Measurements from ENCODE around the gene WFS1.

WFS1 gene

DNA sequence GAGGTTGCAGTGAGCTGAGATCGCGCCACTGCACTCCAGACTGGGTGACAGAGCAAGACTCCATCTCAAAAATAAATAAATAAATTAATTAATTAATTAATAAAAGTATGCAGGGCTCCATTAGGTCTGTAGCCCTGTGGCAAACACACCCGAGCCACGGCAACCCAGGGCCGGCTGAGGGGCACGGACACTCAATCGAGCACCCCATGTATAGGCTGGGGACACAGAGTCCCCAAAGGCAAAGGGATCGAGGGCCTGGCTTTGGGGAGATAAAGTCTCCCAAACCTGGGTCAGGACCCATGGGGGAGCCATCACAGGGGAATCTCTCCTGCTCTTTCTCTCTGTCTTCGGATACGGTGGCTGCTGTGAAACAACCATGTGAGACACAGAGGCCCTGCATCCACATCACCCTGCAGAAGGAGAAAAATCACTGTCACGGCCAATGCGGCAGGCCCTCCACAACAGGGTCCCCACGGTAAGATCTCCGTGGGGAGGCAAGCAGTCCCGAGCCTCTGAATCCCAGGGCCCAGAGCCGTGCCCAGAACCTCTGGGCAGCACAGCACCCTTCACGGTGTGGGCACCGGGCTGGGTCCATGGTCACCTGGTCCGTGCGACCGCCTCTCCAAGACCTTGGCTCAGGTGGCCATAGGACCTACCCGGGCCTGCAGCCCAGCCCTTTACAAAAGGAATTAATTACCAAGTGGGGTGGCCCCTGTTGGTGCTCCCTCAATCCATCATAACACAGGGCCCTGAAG is 81.8 kb downstream of the WFS1 start:
- Histone ChIP-seq H3K4me3 (ENCODE audit: low read depth in 1 of 5, low read length in 5 of 5) (no peak overlapping the region), H3K27me3 (ENCODE audit: control insufficient read depth in 5 of 5, insufficient read depth in 4 of 5, low read length in 5 of 5) (peaks cover 0 to 45% (median 20%) of the 10 kb centered on the region in 5 donors), H3K4me1 (ENCODE audit: control insufficient read depth in 5 of 5, insufficient read depth in 5 of 5, low read length in 5 of 5) (no peaks in the 10 kb centered on the region), H3K9ac (ENCODE audit: low read length in 5 of 5) (no peak overlapping the region), H3K27ac (ENCODE audit: low read depth, low read length) (no peak overlapping the region), H3K9me3 (ENCODE audit: control insufficient read depth in 5 of 5, low read length in 5 of 5) (no peaks in the 10 kb centered on the region), H3K36me3 (ENCODE audit: control insufficient read depth in 5 of 5, insufficient read depth in 5 of 5, low read length in 5 of 5) (no peaks in the 10 kb centered on the region)

- peaks cover 0 to 43% (median 18%) of the 10 kb centered on the region in 5 donors for H3K27me3 ChIP-seq (ENCODE audit: control insufficient read depth in 5 of 5, insufficient read depth in 4 of 5, low read length in 5 of 5)
- H3K36me3 ChIP-seq (ENCODE audit: control insufficient read depth in 5 of 5, insufficient read depth in 5 of 5, low read length in 5 of 5), result no peaks in the 10 kb centered on the region
- H3K9me3 ChIP-seq (ENCODE audit: control insufficient read depth in 5 of 5, low read length in 5 of 5), result no peaks in the 10 kb centered on the region
- H3K4me3 ChIP-seq (ENCODE audit: low read depth in 1 of 5, low read length in 5 of 5), result no peak overlapping the region
- H3K4me1 ChIP-seq (ENCODE audit: control insufficient read depth in 5 of 5, insufficient read depth in 5 of 5, low read length in 5 of 5), result no peaks in the 10 kb centered on the region
- H3K27ac ChIP-seq (ENCODE audit: low read depth, low read length), result no peak overlapping the region
- H3K9ac ChIP-seq (ENCODE audit: low read length in 5 of 5), result no peak overlapping the region
These were observed 82.5 kb downstream of the WFS1 start for GRCh38 chr4:6352031-6352692.

Measured in subcutaneous abdominal adipose tissue (tissue), 5 donors.